HCT116 (cell line): ENCODE results near the gene IL1RAPL2. TPM values are rescaled to one million over a fixed set of nuclear protein-coding genes. Genes with fewer than 3 reads are reported as not detected.

Experiments
- ATAC-seq: fragments of 200-7000 bp; cut with Tn5 transposase; 2 replicates; pipeline ENCODE4 v1.9.1; 2020; ENCODE audit warnings: mild to moderate bottlenecking, moderate library complexity
- BruUV-seq: library from RNA; stranded (reverse); fragments of 400-500 nt; replicated peaks from 2 replicates; lab custom pipeline; 2021; lab: Mats Ljungman, UMichigan
- CTCF ChIA-PET: fragments of 300-600 bp; sonication (Branson Sonifier 250); formaldehyde crosslinking; loops from one replicate; lab custom pipeline; 2021; ENCODE audit warnings: antibody characterized with exemption; lab: Charles Lee
- POLR2A ChIA-PET: fragments of 300-600, 350-600 bp; sonication (Branson Sonifier 250); formaldehyde crosslinking; loops from one replicate; lab custom pipeline; 2021; ENCODE audit warnings: antibody characterized with exemption; lab: Charles Lee
- RAD21 ChIA-PET, 2 experiments: fragments of 300-600 bp; sonication (Branson Sonifier 250); formaldehyde crosslinking; loops; one replicate each; lab custom pipeline; 2023; ENCODE audit warnings: low total read pairs in 2 of 2; ENCODE audit not compliant: uncharacterized antibody in 2 of 2, unreplicated experiment in 2 of 2, low non-redundant PET in 1 of 2; lab: Charles Lee
- DNase-seq: peaks from one replicate; pipeline ENCODE4 v3.0.0-alpha.2; 2010; ENCODE audit warnings: low read depth, low spot score
- H2AFZ ChIP-seq: fragments of 200-600 bp; shearing (Covaris generic), sonication (generic); 2 replicates; pipeline ENCODE4 v1.6.1; 2017; ENCODE audit warnings: low read depth, mixed run types, mixed read lengths, antibody characterized with exemption, low read length; ENCODE audit not compliant: poor library complexity, severe bottlenecking
- H3K27ac ChIP-seq: 2 replicates; pipeline ENCODE4 v1.5.1; 2012; ENCODE audit warnings: low read depth, low read length
- H3K27me3 ChIP-seq: fragments of 200-600 bp; sonication (generic); 2 replicates; pipeline ENCODE4 v1.6.1; 2016; ENCODE audit warnings: mixed run types, low read length, mixed read lengths; ENCODE audit not compliant: insufficient read depth
- H3K36me3 ChIP-seq, 2 experiments: fragments of 200-500 bp in 1 of 2; fragments of 200-600 bp in 1 of 2; sonication (Bioruptor generic) in 1 of 2; sonication (generic) in 1 of 2; 2 replicates each; pipeline versions ENCODE4 v1.5.1 to v1.6.1; 2014 to 2016; ENCODE audit warnings: low read length in 2 of 2, inconsistent platforms in 1 of 2, mixed read lengths in 1 of 2, mixed run types in 1 of 2; ENCODE audit not compliant: insufficient read depth in 2 of 2, control insufficient read depth in 1 of 2
- H3K4me1 ChIP-seq, 2 experiments: fragments of 200-600 bp in 1 of 2; sonication (generic) in 1 of 2; 2 replicates each; pipeline versions ENCODE4 v1.5.1 to v1.6.1; 2012 to 2017; ENCODE audit warnings: low read length in 2 of 2, inconsistent platforms in 1 of 2, mild to moderate bottlenecking in 1 of 2, mixed read lengths in 1 of 2, mixed run types in 1 of 2, moderate library complexity in 1 of 2; ENCODE audit not compliant: insufficient read depth in 2 of 2, control insufficient read depth in 1 of 2
- H3K4me2 ChIP-seq: fragments of 200-600 bp; sonication (generic); 2 replicates; pipeline ENCODE4 v1.6.1; 2017; ENCODE audit warnings: mixed run types, low read length, mixed read lengths
- H3K4me3 ChIP-seq, 2 experiments: fragments of 200-600 bp in 1 of 2; sonication (generic) in 1 of 2; replicated peaks in 1 of 2; 2 replicates each; pipeline ENCODE4 v1.5.1; 2011 to 2016; ENCODE audit warnings: low read length in 2 of 2, control low read depth in 1 of 2, low read depth in 1 of 2, mild to moderate bottlenecking in 1 of 2, mixed read lengths in 1 of 2, mixed run types in 1 of 2
- H3K79me2 ChIP-seq: fragments of 200-600 bp; sonication (generic); 2 replicates; pipeline ENCODE4 v1.6.1; 2017; ENCODE audit warnings: mild to moderate bottlenecking, mixed run types, low read length, moderate library complexity, mixed read lengths; ENCODE audit not compliant: insufficient read depth
- H3K9ac ChIP-seq: fragments of 200-600 bp; sonication (generic); 2 replicates; pipeline ENCODE4 v1.6.1; 2016; ENCODE audit warnings: low read length, mixed read lengths
- H3K9me2 ChIP-seq: fragments of 200-600 bp; sonication (generic), shearing (Covaris generic); 2 replicates; pipeline ENCODE4 v1.6.1; 2017; ENCODE audit warnings: mixed run types, mild to moderate bottlenecking, moderate library complexity; ENCODE audit not compliant: insufficient read depth
- H3K9me3 ChIP-seq, 2 experiments: fragments of 200-500 bp in 1 of 2; fragments of 200-600 bp in 1 of 2; sonication (Bioruptor generic) in 1 of 2; sonication (generic) in 1 of 2; 2 replicates each; pipeline ENCODE4 v1.6.1; 2014 to 2017; ENCODE audit warnings: low read length in 2 of 2, mixed read lengths in 2 of 2, inconsistent platforms in 1 of 2, low read depth in 1 of 2, mild to moderate bottlenecking in 1 of 2, mixed run types in 1 of 2, moderate library complexity in 1 of 2; ENCODE audit not compliant: control insufficient read depth in 1 of 2, insufficient read depth in 1 of 2
- H4K20me1 ChIP-seq: fragments of 200-600 bp; sonication (generic), shearing (Covaris generic); 2 replicates; pipeline ENCODE4 v1.6.1; 2017; ENCODE audit warnings: mixed run types, mild to moderate bottlenecking, moderate library complexity; ENCODE audit not compliant: insufficient read depth
- ELF1 ChIP-seq: IDR thresholded peaks from 2 replicates; pipeline ENCODE4 v1.6.1; 2012; ENCODE audit warnings: low read depth, borderline replicate concordance
- EZH2 ChIP-seq: fragments of 200-600 bp; sonication (generic); IDR thresholded peaks from 2 replicates; pipeline ENCODE4 v1.6.1; 2017; ENCODE audit warnings: antibody characterized with exemption, mixed run types
- EZH2phosphoT487 ChIP-seq: fragments of 200-600 bp; IDR thresholded peaks from 2 replicates; pipeline ENCODE4 v1.6.1; 2018; ENCODE audit warnings: antibody characterized with exemption, borderline replicate concordance
- FOSL1 ChIP-seq: IDR thresholded peaks from 2 replicates; pipeline ENCODE4 v1.6.1; 2012; ENCODE audit warnings: low read depth
- JUND ChIP-seq: IDR thresholded peaks from 2 replicates; pipeline ENCODE4 v1.6.1; 2012
- POLR2AphosphoS5 ChIP-seq: IDR thresholded peaks from 2 replicates; pipeline ENCODE4 v1.6.1; 2011; ENCODE audit warnings: mild to moderate bottlenecking, low read depth, low read length, moderate library complexity
- RAD21 ChIP-seq: IDR thresholded peaks from 2 replicates; pipeline ENCODE4 v1.6.1; 2012; ENCODE audit warnings: low read depth, mild to moderate bottlenecking
- SIN3A ChIP-seq: IDR thresholded peaks from 2 replicates; pipeline ENCODE4 v1.6.1; 2012; ENCODE audit warnings: low read depth
- SP1 ChIP-seq: IDR thresholded peaks from 2 replicates; pipeline ENCODE4 v1.6.1; 2012; ENCODE audit warnings: low read depth
- TCF7L2 ChIP-seq: IDR thresholded peaks from 2 replicates; pipeline ENCODE4 v1.7.0; 2011; ENCODE audit warnings: borderline replicate concordance, inconsistent platforms; ENCODE audit not compliant: insufficient read depth, insufficient read length; ENCODE audit errors: extremely low read depth
- YY1 ChIP-seq: IDR thresholded peaks from 2 replicates; pipeline ENCODE4 v1.6.1; 2011; ENCODE audit warnings: low read length, low read depth, moderate library complexity, mild to moderate bottlenecking; ENCODE audit not compliant: insufficient replicate concordance; ENCODE audit errors: extremely low read depth
- ZNF274 ChIP-seq: fragments of 200-500 bp; sonication (Bioruptor generic); IDR thresholded peaks from 2 replicates; pipeline ENCODE4 v1.6.1; 2014; ENCODE audit warnings: mild to moderate bottlenecking, low read depth, low read length, inconsistent platforms
- intact Hi-C: fragments of 100-400 bp; cut with micrococcal nuclease; formaldehyde crosslinking; loops from 2 replicates; pipeline ENCODE4 v1.10.0; 2022
- total RNA-seq: library from RNA; stranded (reverse); gene quantifications from one replicate; pipeline ENCODE4 v1.2.1, GENCODE V29; 2021; ENCODE audit not compliant: unreplicated experiment
- TF ChIP-seq, protein P1 (sequence below): IDR thresholded peaks from 2 replicates; pipeline ENCODE4 v1.6.1; 2012
- TF ChIP-seq, protein P2 (sequence below): IDR thresholded peaks from 2 replicates; pipeline ENCODE4 v1.6.1; 2012
- TF ChIP-seq, protein P3 (sequence below): IDR thresholded peaks from 2 replicates; pipeline ENCODE4 v1.6.1; 2012; ENCODE audit warnings: low read depth
- TF ChIP-seq, protein P4 (sequence below): IDR thresholded peaks from 2 replicates; pipeline ENCODE4 v1.6.1; 2011; ENCODE audit warnings: mild to moderate bottlenecking, low read length, moderate library complexity; ENCODE audit not compliant: insufficient replicate concordance; ENCODE audit errors: extremely low read depth

IL1RAPL2 gene
- total RNA-seq, 1 experiment from 2014 or later: not detected

DNA sequence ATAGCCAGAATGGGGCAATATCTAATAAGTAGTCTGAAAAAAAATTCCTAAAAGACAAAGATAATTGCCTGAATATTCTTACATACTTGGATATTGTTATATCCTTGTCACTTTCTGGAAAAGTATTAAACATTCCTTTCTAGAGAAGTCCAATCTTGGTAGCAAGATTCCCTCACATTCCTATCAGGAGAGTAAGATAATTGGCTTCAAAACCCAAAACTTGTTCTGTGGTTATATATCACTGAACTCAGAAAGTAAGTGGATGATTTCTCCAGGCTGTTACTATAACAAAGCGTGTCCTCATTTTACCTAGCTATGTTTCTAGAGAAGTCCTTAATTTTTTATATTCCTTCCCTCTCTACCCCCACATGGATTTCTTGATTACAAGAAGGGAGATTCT, 700.5 kb downstream of the IL1RAPL2 start (continued):
- TF ChIP-seq, protein P1, sequence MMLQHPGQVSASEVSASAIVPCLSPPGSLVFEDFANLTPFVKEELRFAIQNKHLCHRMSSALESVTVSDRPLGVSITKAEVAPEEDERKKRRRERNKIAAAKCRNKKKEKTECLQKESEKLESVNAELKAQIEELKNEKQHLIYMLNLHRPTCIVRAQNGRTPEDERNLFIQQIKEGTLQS: no peak
- TF ChIP-seq ZNF274: no peak
- TF ChIP-seq JUND: no peak
- TF ChIP-seq, protein P2, sequence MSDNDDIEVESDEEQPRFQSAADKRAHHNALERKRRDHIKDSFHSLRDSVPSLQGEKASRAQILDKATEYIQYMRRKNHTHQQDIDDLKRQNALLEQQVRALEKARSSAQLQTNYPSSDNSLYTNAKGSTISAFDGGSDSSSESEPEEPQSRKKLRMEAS: no peak
- TF ChIP-seq, protein P3, sequence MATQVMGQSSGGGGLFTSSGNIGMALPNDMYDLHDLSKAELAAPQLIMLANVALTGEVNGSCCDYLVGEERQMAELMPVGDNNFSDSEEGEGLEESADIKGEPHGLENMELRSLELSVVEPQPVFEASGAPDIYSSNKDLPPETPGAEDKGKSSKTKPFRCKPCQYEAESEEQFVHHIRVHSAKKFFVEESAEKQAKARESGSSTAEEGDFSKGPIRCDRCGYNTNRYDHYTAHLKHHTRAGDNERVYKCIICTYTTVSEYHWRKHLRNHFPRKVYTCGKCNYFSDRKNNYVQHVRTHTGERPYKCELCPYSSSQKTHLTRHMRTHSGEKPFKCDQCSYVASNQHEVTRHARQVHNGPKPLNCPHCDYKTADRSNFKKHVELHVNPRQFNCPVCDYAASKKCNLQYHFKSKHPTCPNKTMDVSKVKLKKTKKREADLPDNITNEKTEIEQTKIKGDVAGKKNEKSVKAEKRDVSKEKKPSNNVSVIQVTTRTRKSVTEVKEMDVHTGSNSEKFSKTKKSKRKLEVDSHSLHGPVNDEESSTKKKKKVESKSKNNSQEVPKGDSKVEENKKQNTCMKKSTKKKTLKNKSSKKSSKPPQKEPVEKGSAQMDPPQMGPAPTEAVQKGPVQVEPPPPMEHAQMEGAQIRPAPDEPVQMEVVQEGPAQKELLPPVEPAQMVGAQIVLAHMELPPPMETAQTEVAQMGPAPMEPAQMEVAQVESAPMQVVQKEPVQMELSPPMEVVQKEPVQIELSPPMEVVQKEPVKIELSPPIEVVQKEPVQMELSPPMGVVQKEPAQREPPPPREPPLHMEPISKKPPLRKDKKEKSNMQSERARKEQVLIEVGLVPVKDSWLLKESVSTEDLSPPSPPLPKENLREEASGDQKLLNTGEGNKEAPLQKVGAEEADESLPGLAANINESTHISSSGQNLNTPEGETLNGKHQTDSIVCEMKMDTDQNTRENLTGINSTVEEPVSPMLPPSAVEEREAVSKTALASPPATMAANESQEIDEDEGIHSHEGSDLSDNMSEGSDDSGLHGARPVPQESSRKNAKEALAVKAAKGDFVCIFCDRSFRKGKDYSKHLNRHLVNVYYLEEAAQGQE: no peak
- TF ChIP-seq TCF7L2: no peak
- TF ChIP-seq EZH2: no peak
- no peak for TF ChIP-seq SP1
- no peak for TF ChIP-seq ELF1

DNA sequence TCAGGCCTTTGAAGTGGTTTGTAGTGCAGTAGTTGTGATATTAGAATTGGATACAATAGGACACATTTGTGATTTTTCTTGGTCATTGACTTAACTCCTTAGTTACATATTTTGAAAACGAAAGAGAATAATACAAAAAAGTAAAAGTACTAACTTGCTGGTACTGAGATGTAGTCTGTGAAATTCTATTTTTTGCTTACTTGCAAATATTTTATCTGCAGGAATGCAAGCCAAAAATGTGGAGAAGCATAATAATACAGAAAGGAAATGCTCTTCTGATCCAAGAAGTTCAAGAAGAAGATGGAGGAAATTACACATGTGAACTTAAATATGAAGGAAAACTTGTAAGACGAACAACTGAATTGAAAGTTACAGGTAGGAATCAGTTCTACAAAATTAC, 701.2 kb downstream of the IL1RAPL2 start:
- Histone ChIP-seq H3K36me3 (no peaks in the 10 kb centered on the region), H3K79me2 (no peaks in the 10 kb centered on the region), H3K4me1 (no peaks in the 10 kb centered on the region), H2AFZ (no peak overlapping the region), H3K27me3 (no peaks in the 10 kb centered on the region), H3K27ac (no peak overlapping the region), H3K9ac (no peak overlapping the region), H3K4me3 (no peak overlapping the region), H4K20me1 (no peaks in the 10 kb centered on the region), H3K4me2 (no peak overlapping the region), H3K9me3 (no peaks in the 10 kb centered on the region), H3K9me2 (no peaks in the 10 kb centered on the region)
- RAD21 ChIA-PET: no interaction called here
- BruUV-seq: no TSS peak
- CTCF ChIA-PET: no interaction called here
- intact Hi-C loops: no loop called here
- no peak for DNase-seq
- POLR2A ChIA-PET: no interaction called here
- no peak for ATAC-seq
- TF ChIP-seq EZH2phosphoT487 (no peak), FOSL1 (no peak), TCF7L2 (no peak), ELF1 (no peak), POLR2AphosphoS5 (no peak), SP1 (no peak), RAD21 (no peak), YY1 (no peak), SIN3A (no peak)
- TF ChIP-seq, protein P3: no peak
- TF ChIP-seq, protein P4, sequence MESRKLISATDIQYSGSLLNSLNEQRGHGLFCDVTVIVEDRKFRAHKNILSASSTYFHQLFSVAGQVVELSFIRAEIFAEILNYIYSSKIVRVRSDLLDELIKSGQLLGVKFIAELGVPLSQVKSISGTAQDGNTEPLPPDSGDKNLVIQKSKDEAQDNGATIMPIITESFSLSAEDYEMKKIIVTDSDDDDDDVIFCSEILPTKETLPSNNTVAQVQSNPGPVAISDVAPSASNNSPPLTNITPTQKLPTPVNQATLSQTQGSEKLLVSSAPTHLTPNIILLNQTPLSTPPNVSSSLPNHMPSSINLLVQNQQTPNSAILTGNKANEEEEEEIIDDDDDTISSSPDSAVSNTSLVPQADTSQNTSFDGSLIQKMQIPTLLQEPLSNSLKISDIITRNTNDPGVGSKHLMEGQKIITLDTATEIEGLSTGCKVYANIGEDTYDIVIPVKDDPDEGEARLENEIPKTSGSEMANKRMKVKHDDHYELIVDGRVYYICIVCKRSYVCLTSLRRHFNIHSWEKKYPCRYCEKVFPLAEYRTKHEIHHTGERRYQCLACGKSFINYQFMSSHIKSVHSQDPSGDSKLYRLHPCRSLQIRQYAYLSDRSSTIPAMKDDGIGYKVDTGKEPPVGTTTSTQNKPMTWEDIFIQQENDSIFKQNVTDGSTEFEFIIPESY: no peak
